Measurements from ENCODE around the gene SYS1.

DNA sequence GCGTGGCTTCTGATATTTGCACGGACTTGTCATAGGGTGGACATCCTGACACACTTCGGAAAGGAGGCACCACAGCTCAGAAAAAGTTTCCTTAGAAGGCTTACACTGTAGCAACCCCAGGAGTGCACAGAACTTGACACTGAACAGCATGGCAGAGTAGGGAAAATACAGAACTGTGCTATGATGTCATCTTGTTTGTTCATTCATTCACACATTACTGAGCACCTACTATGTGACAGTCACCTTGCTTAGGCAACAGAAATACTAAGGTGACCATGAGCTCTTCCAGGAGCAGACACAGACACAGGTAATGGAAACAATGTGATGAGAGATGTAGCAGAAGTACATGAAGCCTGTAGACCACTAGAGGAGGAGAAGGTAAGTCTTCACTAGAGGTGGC lies 50.5 kb downstream of the SYS1 start:
- TF ChIP-seq, protein P1, sequence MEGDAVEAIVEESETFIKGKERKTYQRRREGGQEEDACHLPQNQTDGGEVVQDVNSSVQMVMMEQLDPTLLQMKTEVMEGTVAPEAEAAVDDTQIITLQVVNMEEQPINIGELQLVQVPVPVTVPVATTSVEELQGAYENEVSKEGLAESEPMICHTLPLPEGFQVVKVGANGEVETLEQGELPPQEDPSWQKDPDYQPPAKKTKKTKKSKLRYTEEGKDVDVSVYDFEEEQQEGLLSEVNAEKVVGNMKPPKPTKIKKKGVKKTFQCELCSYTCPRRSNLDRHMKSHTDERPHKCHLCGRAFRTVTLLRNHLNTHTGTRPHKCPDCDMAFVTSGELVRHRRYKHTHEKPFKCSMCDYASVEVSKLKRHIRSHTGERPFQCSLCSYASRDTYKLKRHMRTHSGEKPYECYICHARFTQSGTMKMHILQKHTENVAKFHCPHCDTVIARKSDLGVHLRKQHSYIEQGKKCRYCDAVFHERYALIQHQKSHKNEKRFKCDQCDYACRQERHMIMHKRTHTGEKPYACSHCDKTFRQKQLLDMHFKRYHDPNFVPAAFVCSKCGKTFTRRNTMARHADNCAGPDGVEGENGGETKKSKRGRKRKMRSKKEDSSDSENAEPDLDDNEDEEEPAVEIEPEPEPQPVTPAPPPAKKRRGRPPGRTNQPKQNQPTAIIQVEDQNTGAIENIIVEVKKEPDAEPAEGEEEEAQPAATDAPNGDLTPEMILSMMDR (IDR thresholded peaks at IDR 0.05) = no peak
- no peak for TF ChIP-seq POLR2A (IDR thresholded peaks at IDR 0.05)

Measured in adrenal gland (tissue), 5 donors.